ENCODE data around the gene TUBB6. TPM values are rescaled to one million over a fixed set of nuclear protein-coding genes. Genes with fewer than 3 reads are reported as not detected.

TUBB6 gene
- total RNA-seq, 6 experiments from 2014 or later: 2.4 to 18.5 (median 9.0) TPM

- no peaks in the 10 kb centered on the region for H3K4me1 ChIP-seq
- 50% methylated on average over 3 of the region's 5 CpGs for WGBS (ENCODE audit: insufficient coverage, low coverage, low lambda C conversion rate, missing lambda C conversion rate)
- no peak for DNase-seq
- no peaks in the 10 kb centered on the region for H3K27me3 ChIP-seq
- no peaks in the 10 kb centered on the region for H3K9me3 ChIP-seq
- H3K4me3 ChIP-seq: no peak overlapping the region
- intact Hi-C loops (cut with DNase I): no loop called here
- no peak overlapping the region for H3K27ac ChIP-seq
- TF ChIP-seq POLR2A (IDR thresholded peaks at IDR 0.05) (no peak), CTCF (IDR thresholded peaks at IDR 0.05) (no peak)
- peak in 2 of 4 donors; percentile 12 to 16 for ATAC-seq
- no peaks in the 10 kb centered on the region for H3K36me3 ChIP-seq
Measured at GRCh38 chr18:12315911-12316310, 7.9 kb downstream of the TUBB6 start.

- ATAC-seq (peak in 2 of 4 donors; percentile 21 to 40), DNase-seq (no peak)
- WGBS (ENCODE audit: insufficient coverage, low coverage, low lambda C conversion rate, missing lambda C conversion rate): 37% methylated on average over 5 of the region's 6 CpGs
- Histone ChIP-seq H3K4me1 (no peaks in the 10 kb centered on the region), H3K9me3 (no peaks in the 10 kb centered on the region), H3K27me3 (no peaks in the 10 kb centered on the region), H3K27ac (no peak overlapping the region), H3K36me3 (no peaks in the 10 kb centered on the region), H3K4me3 (no peak overlapping the region)
- intact Hi-C loops (cut with DNase I): no loop called here
- no peak for TF ChIP-seq CTCF (IDR thresholded peaks at IDR 0.05)
- no peak for TF ChIP-seq POLR2A (IDR thresholded peaks at IDR 0.05)
Measured at GRCh38 chr18:12317664-12318333, 9.8 kb downstream of the TUBB6 start.

- H3K9me3 ChIP-seq: no peaks in the 10 kb centered on the region
- H3K27me3 ChIP-seq: no peaks in the 10 kb centered on the region
- no peak overlapping the region for H3K4me3 ChIP-seq
- peaks cover 0 to 5% (median 0%) of the 10 kb centered on the region in 4 donors for H3K36me3 ChIP-seq
- H3K27ac ChIP-seq: no peak overlapping the region
- DNase-seq (no peak), ATAC-seq (peak in 1 of 4 donors; percentile 27)
- TF ChIP-seq POLR2A (IDR thresholded peaks at IDR 0.05): no peak
- no peak for TF ChIP-seq CTCF (IDR thresholded peaks at IDR 0.05)
- H3K4me1 ChIP-seq: no peaks in the 10 kb centered on the region
- WGBS (ENCODE audit: insufficient coverage, low coverage, low lambda C conversion rate, missing lambda C conversion rate): 40% methylated on average over 1 of the region's 5 CpGs
- intact Hi-C loops (cut with DNase I): no loop called here
Measured at GRCh38 chr18:12318334-12318697, 10.3 kb downstream of the TUBB6 start.

- Histone ChIP-seq H3K27ac (no peak overlapping the region), H3K4me1 (no peaks in the 10 kb centered on the region), H3K9me3 (no peaks in the 10 kb centered on the region), H3K36me3 (peaks cover 0 to 6% (median 0%) of the 10 kb centered on the region in 4 donors), H3K27me3 (no peaks in the 10 kb centered on the region), H3K4me3 (no peak overlapping the region)
- no peak for DNase-seq
- intact Hi-C loops (cut with DNase I): no loop called here
- ATAC-seq: no peak
- TF ChIP-seq POLR2A (IDR thresholded peaks at IDR 0.05) (no peak), CTCF (IDR thresholded peaks at IDR 0.05) (no peak)
- WGBS (ENCODE audit: insufficient coverage, low coverage, low lambda C conversion rate, missing lambda C conversion rate): 70% methylated on average over 2 of the region's 5 CpGs
Measured at GRCh38 chr18:12318857-12319256, 10.8 kb downstream of the TUBB6 start.

Measured in right lobe of liver (tissue), 6 donors.